ENCODE measurements around the gene SUGT1.
A peak's percentile ranks its signal among the peaks of the same experiment; 100 is the strongest.
"Not testable (repeated sequence)": the region's sequence is repeated elsewhere in the genome, so short reads cannot be mapped to it uniquely, and the experiment has no call there.

The SUGT1 gene

DNA sequence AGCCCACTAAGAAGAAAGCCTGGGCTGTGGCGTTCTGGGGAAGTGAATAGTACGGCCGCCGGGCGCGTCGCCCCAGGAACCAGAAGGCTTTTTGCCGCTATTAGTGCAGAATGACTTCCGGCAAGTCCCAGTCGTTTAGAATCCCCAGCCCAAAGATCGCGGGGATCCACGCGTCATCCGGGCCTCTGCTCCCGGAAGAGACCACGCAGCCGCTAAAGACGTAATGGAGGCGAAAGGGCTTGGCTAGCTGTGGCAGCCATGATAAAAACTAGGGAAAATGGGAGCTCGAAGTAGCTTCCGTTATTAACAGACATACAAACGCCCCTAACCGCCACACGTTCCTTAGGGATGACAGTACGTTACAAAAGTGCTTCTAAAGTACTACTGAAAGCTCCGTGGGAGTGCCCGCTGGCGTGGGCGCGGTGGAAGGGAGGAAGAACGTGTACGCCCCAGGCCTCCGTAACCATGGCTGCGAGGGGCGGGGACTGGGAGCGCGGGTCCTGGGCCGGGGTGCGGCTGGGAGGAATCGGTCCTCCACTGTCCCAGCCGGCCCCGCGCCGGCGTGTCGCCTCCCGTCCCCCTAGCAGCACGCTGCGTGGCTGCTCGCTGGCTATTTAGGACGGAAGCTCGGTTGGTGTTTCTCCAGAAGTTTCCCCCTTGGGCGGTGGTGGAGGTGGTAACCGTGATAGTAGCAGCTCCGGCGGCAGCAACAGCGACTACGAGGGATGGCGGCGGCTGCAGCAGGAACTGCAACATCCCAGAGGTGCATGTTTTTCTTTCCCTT, at the start of gene SUGT1:
SUGT1 (plus strand) TSS at position 641 of the 784 bp plus-strand sequence; CDS start at position 726, 85 bp downstream.
- DNase-seq: peak; percentile 98

GRCh38 chr13:52603316-52603715, 49.3 kb upstream of the SUGT1 start:
- not testable (repeated sequence) for DNase-seq

DNA sequence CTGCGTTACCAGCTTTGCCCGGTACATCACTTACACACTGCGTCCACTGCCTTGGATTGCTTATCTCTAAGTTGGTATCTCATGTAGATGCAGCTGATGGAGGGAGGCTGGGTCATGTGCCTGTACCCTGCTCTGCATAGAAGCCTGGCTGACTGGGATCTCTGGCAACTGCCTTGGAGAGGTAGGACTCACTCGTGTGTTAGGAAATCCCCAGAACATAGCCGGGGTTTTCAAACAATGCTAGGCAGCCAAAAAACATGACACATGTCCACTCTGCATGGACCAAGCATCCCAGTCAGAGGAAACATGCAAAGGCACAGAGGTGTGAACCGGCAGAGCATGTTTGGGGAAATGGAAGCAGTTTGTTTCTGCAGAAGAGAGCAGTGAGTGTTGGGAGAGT, 46.5 kb upstream of the SUGT1 start:
- DNase-seq: not testable (repeated sequence)

DNA sequence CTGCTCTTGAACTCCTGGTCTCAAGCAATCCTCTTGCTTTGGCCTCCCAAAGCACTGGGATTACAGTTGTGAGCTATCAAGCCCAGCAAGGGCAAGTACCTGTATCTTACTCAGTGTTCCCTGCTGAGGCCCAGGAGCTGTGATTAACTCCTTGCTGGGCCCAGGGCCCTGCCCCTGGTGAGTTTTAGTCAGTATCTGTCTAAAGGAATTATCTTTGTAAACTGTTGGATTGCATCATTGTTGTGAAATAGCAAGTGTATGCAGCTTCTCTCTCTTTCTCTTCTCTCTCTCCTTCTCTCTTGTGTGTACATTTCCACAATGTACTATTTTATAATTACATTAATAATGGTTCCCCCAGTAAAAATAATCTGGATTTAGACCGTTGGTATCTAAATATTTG, 45.8 kb upstream of the SUGT1 start:
- not testable (repeated sequence) for DNase-seq

DNA sequence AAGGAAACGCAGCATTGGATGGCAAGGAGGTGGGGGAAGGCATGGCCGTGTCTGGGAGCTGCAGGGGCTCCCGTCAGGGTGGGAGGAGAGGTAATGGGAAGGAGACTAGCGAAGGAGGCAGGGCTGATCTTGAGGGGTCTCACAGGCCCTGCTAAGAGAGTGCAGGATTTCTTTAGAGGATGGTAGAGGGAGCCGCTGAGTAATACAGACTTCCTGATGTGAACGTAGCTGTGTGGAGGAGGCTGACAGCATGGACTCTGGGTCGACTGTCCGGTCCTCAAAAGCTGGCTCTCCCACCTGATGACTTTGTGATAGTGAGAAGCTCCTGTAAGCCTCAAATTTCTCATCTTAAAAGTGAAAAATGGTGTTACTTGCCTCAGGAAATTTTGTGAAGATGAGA, 44.5 kb upstream of the SUGT1 start:
- DNase-seq: not testable (repeated sequence)

DNA sequence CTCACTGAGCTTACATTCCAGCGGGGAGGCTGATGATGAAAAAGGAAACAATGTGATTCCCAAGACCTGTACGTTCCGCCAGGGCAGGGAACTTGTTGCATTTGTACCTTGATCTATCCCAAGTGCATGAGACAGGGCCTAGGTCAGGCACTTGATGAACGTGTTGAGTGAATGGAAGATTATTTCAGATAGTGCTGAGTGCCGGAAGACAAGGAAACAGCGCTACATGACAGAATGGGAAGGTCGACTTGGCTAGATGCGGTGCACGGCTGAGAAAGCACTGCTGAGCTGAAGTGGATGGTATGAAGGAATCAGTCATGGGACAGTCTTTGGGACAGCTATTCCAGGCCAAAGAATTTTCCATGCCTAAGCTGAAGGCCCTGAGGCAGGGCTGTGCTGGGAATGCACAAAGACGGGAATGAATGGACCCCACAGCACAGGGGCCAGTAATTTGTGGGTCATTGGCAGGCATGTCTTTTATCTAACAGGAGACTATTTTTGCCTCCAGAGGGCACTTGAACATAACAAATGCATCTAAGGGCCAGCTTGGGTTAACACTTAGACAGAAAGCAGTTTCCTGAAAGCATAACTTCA, 43.5 kb upstream of the SUGT1 start:
- not testable (repeated sequence) for DNase-seq

DNA sequence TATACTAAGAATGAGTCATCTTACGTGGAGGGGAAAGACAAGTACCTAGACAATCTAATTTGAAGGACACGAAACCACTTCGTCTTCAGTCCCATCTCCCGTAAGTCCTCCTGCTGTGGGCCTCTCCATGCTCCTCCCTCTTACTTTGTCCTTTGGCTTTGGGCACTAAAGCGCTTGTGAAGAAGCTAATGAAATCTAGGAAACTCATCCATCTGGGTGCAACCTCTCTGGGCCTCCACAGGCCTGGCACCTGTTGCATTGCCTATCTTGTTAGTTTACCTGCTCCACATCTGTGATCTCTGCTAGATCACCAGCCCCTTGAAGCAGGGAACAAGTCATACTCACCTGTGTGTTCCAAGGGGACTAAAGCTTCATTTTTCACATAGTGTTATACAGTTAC, 42.5 kb upstream of the SUGT1 start:
- DNase-seq: not testable (repeated sequence)

- no peak for DNase-seq
Measured at GRCh38 chr13:52615134-52615801, 37.4 kb upstream of the SUGT1 start.

- DNase-seq: no peak
Measured at GRCh38 chr13:52615812-52616211, 36.8 kb upstream of the SUGT1 start.

DNA sequence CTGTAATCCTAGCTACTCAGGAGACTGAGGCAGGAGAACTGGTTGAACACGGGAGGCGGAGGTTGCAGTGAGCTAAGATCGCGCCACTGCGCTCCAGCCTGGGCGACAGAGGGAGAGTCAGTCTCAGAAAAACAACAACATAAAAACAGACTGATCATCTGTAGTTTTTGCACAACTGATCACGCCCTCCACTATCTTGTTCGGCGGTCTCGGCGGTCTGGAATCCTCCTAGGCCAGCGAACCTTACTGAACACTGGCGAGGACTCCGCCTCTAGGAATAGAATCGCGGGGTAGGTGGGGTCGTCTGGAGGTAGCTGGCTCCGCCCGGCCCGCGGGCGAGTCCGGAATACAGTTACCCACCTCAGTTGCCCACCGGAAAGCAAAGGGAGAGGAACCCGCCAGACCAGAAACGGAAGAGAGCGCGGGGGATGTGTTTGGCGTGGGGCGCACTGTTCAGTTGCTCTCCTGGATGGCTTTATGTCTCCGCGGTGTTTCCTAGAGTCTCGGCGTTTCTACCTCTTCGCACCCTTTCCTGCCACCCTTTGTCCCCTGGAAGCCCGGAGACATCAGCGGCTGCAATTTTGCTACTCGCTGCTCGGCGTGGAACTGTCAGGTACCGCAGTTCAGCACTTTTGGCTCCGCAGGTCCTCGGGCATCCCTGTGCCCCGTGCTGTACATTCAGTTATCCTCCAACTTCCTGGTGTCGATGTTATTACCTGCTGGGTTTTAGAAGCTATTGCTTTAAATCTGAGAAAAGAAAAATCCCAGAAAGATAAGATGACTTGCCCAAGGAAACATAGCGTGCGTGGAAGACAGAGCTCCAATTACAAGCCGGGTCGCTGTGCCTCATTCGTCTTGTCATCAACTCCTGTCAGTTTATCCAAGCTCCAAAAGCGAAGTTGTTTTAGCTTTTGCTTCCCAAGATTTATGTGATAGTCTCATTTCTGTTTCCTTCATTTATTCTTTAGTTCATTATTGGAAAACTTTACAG, 35.3 kb upstream of the SUGT1 start:
- peak; percentile 93 for DNase-seq

- not testable (repeated sequence) for DNase-seq
Measured at GRCh38 chr13:52631083-52631690, 21.4 kb upstream of the SUGT1 start.

- no peak for DNase-seq
Measured at GRCh38 chr13:52638666-52639328, 13.8 kb upstream of the SUGT1 start.

DNA sequence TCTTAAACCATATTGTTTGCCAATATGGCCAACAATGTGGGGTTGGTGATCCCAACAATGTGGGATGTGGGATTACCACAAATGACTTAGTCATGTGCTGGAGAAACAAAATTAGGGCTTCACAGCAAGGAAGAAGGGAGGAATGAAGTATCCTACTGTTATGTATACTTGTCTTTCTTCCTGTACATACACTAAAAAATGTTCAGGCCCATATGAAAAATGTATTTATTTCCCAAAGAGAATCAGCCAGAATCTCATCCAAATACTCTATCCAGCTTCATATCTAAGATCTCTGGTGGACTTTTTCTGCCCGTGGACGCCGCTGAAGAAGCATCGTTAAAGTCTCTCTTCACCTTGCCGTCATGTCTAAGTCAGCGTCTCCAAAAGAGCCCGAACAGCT, 10.5 kb upstream of the SUGT1 start, which contains the start of gene HNRNPA1L2:
HNRNPA1L2 (plus strand) TSS at position 301 of the 400 bp plus-strand sequence; CDS start at position 363, 62 bp downstream.
- DNase-seq: no peak

- DNase-seq: no peak
Measured at GRCh38 chr13:52644108-52644507, 8.5 kb upstream of the SUGT1 start.

DNA sequence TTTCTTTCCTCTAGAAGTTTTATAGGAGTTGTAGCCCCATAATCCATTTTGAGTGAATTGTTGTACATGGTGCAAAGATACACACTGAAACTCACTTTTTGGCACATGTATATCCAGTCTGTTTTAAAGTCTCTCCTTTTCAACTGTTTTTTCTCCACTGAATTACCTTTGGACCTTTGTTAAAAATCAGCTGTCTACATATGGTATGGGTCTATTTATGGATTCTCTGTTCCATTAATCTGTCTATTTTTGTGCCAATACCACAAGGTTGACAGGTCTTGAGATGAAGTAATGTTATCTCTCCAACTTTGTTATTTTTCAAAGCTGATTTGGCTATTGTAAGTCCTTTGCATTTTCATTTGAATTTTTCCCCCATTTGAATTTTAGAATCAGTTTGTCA, 5.7 kb upstream of the SUGT1 start:
- no peak for DNase-seq

DNA sequence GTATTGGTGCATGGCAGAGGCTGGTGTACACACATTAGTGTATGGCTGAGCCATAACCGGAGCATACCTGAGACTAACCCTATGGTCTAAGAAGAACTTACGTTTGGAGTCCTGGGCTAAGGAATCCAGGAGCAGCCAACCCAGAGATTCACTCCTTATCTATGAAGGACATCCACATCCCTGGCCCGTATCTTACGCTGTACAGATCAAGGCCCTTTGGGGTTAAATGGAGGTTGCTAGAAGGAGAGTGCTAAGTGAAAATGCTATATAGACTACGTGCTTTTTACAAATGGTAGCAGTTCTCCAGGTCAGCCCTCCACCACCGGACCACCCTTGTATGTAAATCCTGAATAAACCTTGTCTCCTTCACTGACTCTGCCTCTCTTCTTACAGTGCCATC, 1.9 kb upstream of the SUGT1 start:
- no peak for DNase-seq

GRCh38 chr13:52651897-52652195, 790 bp upstream of the SUGT1 start:
- no peak for DNase-seq

DNA sequence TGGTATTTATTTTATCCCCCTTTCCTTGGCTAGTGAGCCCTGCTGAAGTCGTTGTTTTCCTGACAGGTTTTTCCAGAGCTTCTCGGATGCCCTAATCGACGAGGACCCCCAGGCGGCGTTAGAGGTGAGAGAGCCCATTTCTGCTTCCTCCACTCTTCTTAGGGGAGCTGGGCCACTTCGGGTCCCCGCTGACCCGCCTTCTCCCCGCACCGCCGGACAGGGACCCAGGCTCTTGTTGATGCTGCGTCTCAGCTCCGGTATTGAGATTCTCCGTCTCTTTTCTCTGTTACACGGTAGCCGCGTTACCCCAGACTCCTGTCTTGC, 306 bp downstream of the SUGT1 start:
- no peak for DNase-seq

- DNase-seq: no peak
Measured at GRCh38 chr13:52659340-52659739, 6.7 kb downstream of the SUGT1 start.

DNA sequence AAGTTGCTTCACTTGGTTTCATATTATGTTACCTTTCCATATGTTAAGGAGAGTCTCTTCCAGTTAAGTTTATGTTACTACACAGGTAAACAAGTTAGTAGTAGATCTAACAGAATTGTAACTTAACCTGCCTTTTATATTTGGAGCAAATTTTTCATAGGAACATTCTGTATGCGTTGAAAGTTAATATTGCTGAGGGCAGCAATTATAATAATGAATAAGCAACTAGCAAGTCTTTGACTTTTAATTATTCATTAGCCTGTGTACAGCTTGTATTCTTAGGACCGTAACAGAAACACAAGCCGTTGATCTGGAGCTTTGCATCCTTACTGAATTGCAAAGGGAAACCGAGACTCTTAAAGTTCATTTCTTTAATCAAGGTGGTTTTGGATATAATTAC, 11.6 kb downstream of the SUGT1 start:
- DNase-seq: no peak

DNA sequence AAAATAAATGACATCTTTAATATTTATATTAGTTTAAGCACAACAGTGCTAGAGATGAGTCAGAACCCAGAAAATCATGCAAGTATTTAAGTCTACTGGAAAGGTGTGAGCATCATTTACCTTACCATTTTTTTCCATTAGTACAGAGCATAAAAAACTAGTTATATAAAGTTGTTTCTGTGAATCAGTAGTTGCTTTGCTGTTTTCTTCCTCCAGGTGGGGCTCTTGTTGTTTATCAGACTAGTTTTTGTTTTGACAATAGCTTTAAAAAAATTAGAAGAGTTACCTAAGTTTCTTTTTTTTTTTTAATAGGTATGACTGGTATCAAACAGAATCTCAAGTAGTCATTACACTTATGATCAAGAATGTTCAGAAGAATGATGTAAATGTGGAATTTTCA, 12.7 kb downstream of the SUGT1 start:
- DNase-seq: no peak

DNA sequence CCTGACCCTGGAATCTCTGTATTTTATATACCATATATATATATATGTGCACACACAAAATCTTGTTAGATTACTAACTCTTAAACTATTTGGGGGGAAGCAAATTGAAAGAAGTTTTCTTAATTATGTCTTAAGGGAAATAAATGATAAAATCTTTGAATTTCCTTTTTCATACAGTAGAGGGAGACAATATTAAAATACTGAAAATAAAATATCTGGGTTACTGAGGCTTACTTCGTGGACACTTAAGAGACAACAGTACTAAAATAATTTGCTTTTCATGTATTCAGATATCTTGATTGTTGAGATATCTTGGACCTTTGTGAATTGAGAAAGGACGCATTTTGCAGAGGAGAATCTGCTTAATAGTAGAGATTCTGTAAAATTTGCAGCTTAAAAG, 17.0 kb downstream of the SUGT1 start:
- no peak for DNase-seq
